ENCODE measurements around the gene CFAP46.

The CFAP46 gene

GRCh38 chr10:132861884-132862461, 80.4 kb downstream of the CFAP46 start:
- no peak for DNase-seq (ENCODE audit: low spot score)

GRCh38 chr10:132861116-132861691, 81.2 kb downstream of the CFAP46 start:
- DNase-seq (ENCODE audit: low spot score) = no peak

GRCh38 chr10:132860532-132860931, 81.8 kb downstream of the CFAP46 start:
- no peak for DNase-seq (ENCODE audit: low spot score)

GRCh38 chr10:132859084-132859855, 83.1 kb downstream of the CFAP46 start:
- DNase-seq (ENCODE audit: low spot score) = no peak

- no peak for DNase-seq (ENCODE audit: low spot score)
These were observed 84.0 kb downstream of the CFAP46 start for GRCh38 chr10:132858121-132859081.

GRCh38 chr10:132856869-132857524, 85.4 kb downstream of the CFAP46 start:
- no peak for DNase-seq (ENCODE audit: low spot score)

- no peak for DNase-seq (ENCODE audit: low spot score)
These were observed 86.5 kb downstream of the CFAP46 start for GRCh38 chr10:132855889-132856288.

GRCh38 chr10:132851451-132851850, 90.9 kb downstream of the CFAP46 start:
- no peak for DNase-seq (ENCODE audit: low spot score)

GRCh38 chr10:132850896-132851295, 91.5 kb downstream of the CFAP46 start:
- DNase-seq (ENCODE audit: low spot score) = no peak

GRCh38 chr10:132850246-132850645, 92.1 kb downstream of the CFAP46 start:
- peak; percentile 36 for DNase-seq (ENCODE audit: low spot score)

GRCh38 chr10:132849546-132850031, 92.8 kb downstream of the CFAP46 start:
- peak; percentile 42 for DNase-seq (ENCODE audit: low spot score)

- peak; percentile 38 for DNase-seq (ENCODE audit: low spot score)
These were observed 93.3 kb downstream of the CFAP46 start for GRCh38 chr10:132848951-132849545.

- peak; percentile 46 for DNase-seq (ENCODE audit: low spot score)
These were observed 94.1 kb downstream of the CFAP46 start for GRCh38 chr10:132848291-132848701.

GRCh38 chr10:132847856-132848255, 94.5 kb downstream of the CFAP46 start:
- DNase-seq (ENCODE audit: low spot score) = no peak

- no peak for DNase-seq (ENCODE audit: low spot score)
These were observed 95.0 kb downstream of the CFAP46 start for GRCh38 chr10:132847416-132847777.

GRCh38 chr10:132846631-132847415, 95.5 kb downstream of the CFAP46 start:
- no peak for DNase-seq (ENCODE audit: low spot score)

GRCh38 chr10:132845780-132846595, 96.4 kb downstream of the CFAP46 start:
- no peak for DNase-seq (ENCODE audit: low spot score)

GRCh38 chr10:132845041-132845551, 97.3 kb downstream of the CFAP46 start:
- no peak for DNase-seq (ENCODE audit: low spot score)
